ENCODE measurements around the gene LDLRAD3.

Gene LDLRAD3

DNA sequence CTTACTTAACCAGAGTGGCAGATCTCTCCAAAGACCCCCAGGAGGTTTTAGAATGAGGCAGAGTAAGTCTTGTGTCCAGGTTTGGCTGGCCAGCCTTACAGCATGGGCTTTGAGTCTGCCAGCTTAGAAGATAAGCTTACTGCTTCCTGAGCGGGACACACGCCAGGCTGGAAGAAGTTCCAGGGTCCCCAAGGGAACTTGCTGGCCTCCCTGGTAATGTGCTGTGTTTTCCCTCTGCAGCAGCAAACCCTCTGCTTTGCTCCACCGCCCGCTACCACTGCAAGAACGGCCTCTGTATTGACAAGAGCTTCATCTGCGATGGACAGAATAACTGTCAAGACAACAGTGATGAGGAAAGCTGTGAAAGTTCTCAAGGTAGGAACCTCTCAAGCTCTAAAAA lies 154.2 kb downstream of the LDLRAD3 start:
- no peak for DNase-seq (ENCODE audit: extremely low read depth in 1 of 2, low read depth in 1 of 2)

DNA sequence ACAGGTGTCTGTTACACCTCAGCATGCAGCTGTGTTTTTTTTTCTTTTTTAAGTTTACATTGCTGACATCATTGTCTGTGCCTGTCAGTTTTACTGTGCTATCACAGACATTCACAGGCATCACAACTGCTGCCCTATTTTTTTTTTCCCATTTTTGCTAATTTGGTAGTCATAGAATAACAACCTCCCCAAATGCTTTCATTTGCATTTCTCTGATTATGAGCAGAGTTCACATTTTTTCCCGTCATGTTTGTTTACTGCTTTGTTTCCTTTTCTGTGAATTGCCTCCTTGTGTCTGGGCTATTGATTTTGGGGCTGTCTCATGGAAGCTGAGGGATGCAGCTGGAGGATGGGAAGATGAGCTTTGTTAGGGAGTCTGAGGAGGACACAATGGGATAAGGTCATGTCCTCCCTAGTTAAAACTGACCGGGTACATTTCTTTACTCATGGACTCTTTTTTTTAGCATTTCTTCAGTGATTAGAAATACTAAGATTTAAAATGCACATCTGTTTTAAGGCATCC lies 155.1 kb downstream of the LDLRAD3 start:
- DNase-seq (ENCODE audit: extremely low read depth in 1 of 2, low read depth in 1 of 2) = no peak

DNA sequence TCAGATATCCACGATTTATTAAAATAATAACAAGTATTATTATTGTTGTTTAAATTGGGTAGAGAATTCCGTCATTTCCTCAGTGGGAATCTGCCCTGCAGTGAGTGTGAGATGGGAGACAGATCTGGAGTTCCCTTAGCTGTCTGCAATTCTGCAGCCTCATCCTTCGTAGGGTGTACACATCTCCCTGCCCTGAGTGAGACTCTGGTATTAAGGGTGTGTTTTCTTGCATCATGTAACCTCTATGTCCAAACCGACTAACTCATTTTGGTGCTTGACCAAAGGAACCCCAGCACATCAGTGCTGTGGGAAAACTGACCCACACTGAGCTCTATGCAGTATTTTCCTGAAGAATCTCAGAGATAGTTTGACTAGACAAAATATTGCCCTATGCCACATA lies 157.6 kb downstream of the LDLRAD3 start:
- no peak for DNase-seq (ENCODE audit: extremely low read depth in 1 of 2, low read depth in 1 of 2)

DNA sequence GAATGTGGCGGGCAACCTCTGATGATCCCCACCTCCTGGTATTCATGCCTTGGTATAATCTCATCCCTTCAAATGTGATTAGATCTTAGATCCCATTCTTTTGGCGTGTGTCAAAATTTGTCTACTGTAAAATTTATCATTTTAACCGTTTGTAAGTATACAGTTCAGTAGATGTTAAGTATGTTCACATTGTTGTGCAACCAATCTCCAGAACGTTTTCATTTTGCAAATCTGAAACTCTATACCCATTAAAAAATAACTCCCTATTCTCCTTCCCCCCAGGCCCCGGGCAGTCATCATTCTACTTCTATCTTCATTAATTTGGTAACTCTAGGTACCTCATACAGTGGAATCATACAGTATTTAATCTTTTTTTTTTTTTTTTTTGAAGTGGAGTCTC lies 159.0 kb downstream of the LDLRAD3 start:
- no peak for DNase-seq (ENCODE audit: extremely low read depth in 1 of 2, low read depth in 1 of 2)

DNA sequence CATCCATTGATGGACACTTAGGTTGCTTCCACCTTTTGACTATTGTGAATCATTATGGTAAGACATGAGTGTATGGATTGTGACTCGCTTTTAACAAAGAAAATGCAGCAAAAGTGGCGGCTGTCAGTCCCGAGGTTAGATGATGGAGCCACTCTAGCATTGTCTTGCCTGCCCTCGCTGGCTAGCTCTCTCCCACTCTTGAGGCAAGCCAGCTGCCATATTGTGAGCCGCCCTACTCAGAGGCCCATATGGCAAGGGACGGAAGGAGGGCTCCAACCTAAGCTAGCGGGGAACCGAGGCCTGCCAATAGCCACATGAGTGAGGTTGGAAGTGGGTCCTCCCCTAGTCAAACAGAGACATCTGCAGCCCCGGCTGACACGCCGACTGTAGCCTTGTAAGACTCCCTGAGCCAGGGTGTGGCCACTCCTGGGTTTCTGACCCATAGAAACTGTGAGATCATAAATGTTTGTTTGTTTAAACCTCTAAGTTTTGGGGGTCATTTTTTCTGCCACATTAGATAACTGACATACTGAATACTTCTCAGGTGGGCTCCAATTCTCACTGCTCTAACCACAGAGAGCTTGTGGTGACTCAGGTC lies 160.2 kb downstream of the LDLRAD3 start:
- no peak for DNase-seq (ENCODE audit: extremely low read depth in 1 of 2, low read depth in 1 of 2)

DNA sequence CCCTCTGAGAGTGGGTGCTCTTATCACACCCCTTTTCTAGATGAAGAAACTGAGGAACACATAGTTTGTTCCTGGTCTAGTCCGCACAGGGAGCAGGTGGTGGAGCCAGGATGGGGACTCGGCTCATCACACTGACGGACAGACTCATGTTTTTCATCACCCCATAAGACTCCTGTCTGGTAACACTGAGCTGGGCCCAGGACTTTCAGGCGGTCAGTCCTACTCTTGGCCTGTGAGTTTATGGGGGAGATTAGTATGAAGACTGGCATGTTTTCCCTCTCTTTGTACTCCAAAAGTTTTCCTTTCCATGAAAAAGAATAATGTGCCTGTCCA lies 160.8 kb downstream of the LDLRAD3 start:
- DNase-seq (ENCODE audit: extremely low read depth in 1 of 2, low read depth in 1 of 2) = no peak

DNA sequence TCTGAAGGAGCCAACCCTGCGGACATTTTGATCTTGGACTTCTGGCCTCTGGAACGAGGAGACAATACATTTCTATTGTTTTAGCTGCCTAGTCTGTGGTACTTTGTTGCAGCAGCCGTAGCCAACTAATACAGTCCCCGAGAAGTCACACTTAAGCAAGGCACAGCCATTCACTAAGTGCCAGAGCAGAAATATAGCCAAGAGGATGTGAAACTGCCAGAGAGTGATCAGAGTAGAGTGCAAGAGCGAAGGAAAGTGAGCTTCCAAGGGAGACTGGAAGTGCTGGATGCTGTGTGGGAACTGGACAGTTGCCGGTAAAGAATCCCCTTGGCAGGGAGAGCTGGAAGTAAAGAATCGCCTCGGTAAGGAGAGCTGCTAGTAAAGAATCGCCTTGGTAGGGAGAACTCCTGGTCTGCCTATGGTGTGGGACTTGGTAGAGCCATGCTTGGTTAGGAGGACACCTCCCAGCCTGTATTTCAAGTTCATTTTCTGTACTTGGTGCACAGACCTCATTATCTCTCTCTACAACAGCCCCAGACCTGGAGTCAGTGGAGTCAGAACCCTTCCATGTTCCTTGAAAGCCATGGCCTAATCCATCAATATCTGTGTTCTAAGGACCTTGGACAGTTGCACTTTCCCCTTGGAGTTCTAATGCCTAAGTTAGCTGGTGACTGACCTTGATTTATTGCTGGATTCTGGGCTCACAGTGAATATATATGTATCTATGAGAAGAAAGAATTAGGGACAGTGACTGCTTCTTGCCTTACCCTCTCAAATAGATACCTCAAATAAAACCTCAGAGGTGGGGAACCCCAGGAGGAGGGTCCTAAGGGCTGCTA lies 162.1 kb downstream of the LDLRAD3 start:
- DNase-seq (ENCODE audit: extremely low read depth in 1 of 2, low read depth in 1 of 2) = no peak

DNA sequence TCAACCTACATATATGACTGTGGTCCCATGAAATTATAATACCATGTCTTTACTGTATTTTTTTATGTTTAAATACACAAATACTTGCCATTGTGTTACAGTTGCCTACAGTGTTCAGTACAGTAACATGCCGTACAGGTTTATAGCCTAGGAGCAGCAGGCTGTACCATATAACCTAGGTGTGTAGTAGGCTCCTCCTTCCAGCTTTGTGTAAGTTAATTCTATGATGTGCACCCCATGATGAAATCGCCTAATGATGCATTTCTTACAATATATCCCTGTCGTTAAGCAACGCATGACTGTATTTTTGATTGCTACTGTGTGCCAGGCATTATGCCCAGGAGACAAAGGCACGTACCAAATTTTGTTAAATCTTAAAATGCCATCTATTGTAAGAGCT lies 163.7 kb downstream of the LDLRAD3 start:
- no peak for DNase-seq (ENCODE audit: extremely low read depth in 1 of 2, low read depth in 1 of 2)

DNA sequence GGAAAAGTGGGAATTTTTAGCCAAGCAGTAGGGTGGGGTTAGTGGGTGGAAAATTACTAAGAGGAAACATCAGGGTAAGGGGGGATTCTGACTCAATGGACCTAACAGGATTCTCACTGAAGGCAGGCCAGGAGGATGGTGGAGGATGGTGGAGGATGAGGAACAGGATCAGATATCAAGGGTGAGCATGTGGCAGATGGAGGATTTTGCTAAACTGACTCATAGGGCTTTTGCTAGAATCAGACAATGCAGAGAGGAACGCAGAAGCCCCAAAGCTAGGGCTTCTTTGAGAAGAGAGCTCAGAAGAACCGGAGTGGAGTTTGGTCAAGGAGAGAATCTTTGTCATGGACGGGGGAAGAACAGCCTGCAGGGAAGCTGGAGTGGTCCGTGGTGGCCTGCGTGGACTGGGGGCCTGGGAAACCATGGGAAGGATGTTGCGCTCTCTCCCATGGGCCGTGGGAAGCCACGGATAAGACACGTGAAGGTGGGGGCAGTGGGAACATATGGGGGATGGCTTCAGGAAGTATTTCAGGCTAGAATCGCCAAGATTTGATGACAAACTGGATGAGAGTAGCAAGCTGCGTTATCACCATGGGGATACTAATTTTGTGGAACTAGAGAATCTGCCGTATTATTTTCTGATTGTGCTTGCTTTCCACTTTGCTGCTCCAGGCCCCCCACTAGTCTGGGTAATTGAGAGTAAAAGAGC lies 165.2 kb downstream of the LDLRAD3 start:
- no peak for DNase-seq (ENCODE audit: extremely low read depth in 1 of 2, low read depth in 1 of 2)

DNA sequence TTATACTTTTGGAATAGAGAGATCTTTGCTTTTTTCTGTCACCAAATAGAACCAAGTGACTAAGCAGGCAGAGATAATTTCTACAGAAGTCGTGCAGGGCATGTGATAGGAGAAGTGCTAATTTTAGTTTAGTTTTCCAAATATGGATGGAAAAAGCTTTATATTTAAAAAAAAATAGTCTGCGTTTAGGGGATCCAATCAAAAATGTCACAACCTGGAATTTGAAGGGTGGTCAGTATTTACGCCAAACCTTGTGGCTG lies 165.7 kb downstream of the LDLRAD3 start:
- DNase-seq (ENCODE audit: extremely low read depth in 1 of 2, low read depth in 1 of 2) = no peak

DNA sequence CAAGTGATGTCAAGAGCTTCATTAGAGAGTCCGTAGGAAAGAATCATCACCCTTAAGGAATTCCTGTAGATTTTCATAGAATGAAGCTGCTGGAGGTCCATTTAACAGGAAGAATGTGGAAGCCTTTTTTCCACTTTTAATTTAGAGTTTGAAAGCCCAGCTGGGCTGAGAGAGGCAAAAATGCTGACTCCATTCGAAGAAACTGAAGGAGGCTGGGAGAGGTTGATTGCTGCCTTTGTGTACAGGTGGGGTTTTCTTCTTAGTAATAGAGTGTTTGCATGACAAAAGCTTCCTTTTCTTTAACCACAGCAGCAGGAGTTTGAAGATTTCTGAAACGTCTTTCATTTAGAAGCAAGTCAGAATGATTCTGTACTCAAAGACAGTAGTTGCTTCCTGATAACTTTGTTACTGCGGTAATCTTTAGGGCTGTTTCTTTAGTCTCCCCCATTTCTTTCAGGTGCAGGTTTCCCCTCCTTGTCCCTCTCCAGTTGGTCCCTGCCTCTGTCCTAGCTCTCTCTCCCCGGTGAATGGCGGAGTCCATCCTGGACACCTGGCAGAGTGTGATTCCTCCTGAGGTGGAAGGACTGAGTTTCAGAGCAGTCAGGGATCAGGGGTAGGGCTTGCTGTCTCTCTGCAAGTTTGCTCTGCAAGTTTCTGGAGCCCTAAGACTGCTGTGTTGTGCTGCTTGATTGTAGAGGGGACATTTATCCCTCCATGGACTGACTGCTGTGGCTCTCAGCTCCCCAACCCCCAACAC lies 166.2 kb downstream of the LDLRAD3 start:
- no peak for DNase-seq (ENCODE audit: extremely low read depth in 1 of 2, low read depth in 1 of 2)

DNA sequence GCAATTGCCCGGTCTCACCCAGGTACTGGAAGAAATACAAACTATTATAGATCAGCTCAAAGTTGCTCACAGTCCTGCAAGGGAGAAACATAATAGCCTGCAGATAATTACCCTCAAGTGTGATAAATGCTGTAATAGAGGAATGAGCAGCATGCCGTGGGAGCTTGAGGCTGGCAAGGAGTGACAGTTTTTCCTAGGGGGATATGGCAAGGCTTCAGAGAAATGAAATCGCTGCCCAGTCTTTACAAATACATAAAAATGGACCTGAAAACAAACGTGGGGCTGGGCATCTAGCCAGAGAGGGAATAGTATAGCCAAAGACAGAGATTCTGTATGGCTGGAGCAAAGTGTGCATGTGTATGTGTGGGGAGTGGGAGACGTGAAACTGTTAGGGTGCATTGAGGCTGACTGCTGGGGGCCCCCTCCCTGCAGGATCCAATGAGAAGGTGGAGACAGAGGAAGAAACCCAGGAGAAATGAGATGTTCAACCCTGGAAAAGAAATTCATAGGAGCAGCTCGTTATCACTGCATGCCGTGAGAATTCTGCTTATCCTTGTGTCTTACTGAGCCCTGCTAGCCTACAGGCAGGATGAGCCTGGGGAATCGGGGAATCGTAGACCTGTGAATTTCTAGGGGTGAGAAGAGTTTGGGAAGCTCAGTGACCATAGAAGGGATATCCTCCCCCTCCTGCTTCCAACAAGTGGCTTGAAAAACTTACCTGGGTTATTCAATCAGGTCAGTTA lies 167.0 kb downstream of the LDLRAD3 start:
- no peak for DNase-seq (ENCODE audit: extremely low read depth in 1 of 2, low read depth in 1 of 2)

DNA sequence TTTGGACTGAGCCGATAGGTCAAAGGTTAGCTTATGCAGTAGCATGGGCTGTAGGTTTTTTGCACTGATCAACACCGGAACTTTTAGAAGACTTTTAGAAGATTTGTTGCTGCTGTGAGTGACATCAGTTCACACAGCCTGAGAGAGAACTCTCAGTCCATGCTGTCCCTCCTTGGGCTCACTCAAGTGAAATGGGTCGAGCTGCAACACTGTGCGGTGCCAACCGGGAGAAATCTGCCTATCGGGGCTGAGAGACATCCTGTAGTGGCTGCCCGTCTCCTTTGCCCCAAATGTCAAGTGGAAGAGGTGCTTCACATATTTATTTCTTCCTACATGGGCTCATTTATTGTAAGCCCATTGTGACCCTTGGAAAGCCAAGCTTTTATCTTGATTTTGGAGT lies 170.2 kb downstream of the LDLRAD3 start:
- DNase-seq (ENCODE audit: extremely low read depth in 1 of 2, low read depth in 1 of 2) = no peak

DNA sequence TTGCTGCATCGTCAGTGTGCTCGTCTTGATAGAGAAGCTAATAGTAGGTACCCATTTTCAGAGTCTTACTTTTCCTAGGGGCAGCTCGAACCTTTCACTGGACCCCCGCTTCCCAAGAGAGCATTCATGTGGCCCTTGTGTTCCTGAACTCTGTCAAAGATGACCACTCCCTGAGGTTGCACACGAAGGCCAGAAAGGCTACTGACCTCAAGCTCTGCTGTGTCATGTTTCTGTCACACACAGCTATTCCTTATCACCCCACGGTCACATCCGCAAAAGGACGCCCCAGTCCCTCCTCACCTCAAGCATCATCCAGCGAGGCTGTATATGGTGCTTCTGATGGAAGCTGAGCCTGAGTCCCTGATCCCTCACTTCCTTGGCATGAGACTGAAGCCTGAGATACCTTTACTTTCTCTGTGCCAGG lies 171.5 kb downstream of the LDLRAD3 start:
- no peak for DNase-seq (ENCODE audit: extremely low read depth in 1 of 2, low read depth in 1 of 2)

DNA sequence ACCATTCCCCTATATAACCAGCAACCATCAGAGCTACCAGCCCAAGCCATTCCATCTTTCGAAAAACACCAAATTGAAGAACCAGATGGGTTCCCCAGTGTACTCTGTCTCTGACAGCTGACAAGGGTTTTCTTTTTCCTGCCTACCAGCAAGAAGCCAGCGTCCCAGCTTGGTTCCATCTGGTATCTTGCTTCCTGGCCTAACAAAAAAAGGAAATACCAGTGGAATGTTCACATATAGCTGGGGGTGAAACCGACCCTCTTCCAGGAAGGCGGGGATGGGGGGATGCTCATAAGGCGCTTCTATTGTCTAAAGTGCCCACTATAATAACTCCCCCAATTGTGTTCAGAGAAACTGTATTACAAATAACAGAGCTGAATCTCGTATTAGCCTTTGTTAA lies 172.3 kb downstream of the LDLRAD3 start:
- DNase-seq (ENCODE audit: extremely low read depth in 1 of 2, low read depth in 1 of 2) = no peak

DNA sequence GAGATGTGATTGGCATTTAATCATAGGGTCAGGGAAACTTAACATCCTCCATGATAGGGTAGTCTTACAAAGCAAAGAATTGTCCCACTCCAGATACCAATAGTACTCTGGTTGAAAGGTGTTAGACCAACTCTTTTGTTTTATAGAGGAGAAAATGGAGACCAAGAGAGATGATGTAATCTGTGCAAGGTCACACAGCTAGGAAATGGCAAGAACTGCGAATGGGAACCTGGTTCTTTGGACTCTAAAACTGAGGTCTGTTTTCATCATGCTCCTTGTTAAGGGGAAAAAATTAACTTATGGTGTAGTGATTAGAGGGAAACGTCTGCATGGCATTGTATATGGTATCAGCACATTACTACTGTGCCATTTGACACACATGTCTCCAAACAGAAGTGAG lies 174.2 kb downstream of the LDLRAD3 start:
- DNase-seq (ENCODE audit: extremely low read depth in 1 of 2, low read depth in 1 of 2) = no peak

DNA sequence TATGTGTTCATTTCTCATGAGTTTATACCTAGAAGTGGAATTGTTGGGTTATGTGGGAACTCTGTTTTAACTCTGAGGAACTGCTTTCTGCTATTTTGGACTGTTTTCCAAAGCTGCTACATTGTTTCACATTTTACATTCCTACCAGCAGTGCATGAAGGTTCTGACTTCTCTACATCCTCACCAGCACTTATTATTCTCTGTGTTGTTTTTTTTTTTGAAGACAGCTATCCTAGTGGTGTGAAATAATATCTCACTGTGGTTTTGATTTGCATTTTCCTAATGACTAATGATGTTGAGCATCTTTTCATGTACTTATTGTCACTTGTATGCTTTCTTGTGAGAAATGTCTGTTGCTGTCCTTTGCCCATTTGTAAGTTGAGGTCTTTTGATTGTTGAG lies 175.4 kb downstream of the LDLRAD3 start:
- DNase-seq (ENCODE audit: extremely low read depth in 1 of 2, low read depth in 1 of 2) = no peak

DNA sequence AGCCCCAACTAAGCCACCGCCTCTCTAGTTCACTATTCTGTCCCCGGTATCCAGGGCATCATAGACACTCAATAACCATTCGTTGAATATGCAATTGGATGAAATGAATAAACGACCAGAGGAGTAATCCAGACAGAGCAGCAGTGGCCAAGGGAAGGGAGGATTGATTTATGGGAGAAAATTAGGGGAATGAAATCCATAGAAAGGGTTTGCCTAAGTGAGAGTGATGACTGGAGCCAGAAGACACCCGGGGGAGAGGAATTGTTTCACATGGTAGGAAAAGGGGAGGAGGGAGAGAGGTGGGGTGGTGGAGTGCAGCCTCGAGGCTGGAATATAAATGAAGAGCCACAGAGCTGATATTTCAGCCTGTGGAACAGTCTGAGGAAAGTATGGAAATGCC lies 177.2 kb downstream of the LDLRAD3 start:
- no peak for DNase-seq (ENCODE audit: extremely low read depth in 1 of 2, low read depth in 1 of 2)

DNA sequence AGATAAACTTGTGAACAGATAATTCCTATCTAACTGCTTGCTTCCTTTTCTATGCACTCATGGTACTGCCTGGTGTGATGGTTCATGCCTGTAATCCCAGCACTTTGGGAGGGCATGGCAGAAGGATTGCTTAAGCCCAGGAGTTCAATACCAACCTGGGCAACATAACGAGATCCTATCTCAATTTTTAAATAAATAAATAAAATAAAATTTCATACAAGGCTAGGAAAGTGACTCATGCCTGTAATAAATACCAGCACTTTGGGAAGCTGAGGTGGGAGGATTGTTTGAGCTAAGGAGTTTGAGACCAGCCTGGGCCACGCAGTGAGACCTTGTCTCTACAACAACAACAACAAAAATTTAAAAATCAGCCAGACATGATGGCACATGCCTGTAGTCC lies 178.8 kb downstream of the LDLRAD3 start:
- no peak for DNase-seq (ENCODE audit: extremely low read depth in 1 of 2, low read depth in 1 of 2)

DNA sequence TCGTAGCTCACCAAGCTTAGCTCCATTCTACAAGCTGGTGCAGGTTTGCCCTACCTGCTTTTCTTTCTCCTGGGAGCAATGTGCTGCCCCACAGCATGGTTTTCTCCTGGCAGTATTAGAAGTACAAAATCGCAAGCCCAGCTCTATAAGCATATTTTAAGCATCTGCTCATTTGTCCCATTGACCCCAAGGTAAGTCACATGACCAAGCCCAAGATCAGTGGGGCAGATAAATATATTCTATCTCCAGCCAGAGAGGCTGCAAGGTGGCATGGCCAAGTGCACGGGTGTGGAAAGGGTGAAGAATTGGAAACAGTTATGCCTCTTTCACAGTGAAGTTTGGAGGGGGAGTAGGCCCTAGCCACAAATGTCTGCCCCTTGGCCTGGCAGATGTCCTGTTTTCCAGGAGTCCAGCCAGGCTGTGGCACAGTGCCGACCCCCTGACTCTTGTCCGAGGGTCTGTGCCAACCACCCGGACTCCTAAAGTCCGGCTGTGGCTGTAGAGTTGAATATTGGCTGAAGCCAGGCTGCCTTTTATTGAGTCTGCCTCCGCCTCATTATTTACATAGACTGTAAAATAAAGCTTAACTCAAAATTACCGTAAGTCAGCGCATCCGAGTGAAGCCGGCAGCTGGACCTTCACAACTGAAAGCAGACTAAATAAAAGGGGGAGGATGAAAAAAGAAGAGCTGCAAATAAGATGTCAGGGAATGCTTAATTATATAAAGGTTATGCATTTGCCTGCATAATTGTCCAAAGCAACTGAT lies 179.7 kb downstream of the LDLRAD3 start:
- DNase-seq (ENCODE audit: extremely low read depth in 1 of 2, low read depth in 1 of 2) = no peak
